Measurements from ENCODE around the gene PIEZO1. TPM values are rescaled to one million over a fixed set of nuclear protein-coding genes. Genes with fewer than 3 reads are reported as not detected.

Gene PIEZO1
- total and polyA plus RNA-seq, 2 donors (not counting 3 experiments of a cell fraction or from before 2014, with no cell fraction given) = 298 to 322 TPM

DNA sequence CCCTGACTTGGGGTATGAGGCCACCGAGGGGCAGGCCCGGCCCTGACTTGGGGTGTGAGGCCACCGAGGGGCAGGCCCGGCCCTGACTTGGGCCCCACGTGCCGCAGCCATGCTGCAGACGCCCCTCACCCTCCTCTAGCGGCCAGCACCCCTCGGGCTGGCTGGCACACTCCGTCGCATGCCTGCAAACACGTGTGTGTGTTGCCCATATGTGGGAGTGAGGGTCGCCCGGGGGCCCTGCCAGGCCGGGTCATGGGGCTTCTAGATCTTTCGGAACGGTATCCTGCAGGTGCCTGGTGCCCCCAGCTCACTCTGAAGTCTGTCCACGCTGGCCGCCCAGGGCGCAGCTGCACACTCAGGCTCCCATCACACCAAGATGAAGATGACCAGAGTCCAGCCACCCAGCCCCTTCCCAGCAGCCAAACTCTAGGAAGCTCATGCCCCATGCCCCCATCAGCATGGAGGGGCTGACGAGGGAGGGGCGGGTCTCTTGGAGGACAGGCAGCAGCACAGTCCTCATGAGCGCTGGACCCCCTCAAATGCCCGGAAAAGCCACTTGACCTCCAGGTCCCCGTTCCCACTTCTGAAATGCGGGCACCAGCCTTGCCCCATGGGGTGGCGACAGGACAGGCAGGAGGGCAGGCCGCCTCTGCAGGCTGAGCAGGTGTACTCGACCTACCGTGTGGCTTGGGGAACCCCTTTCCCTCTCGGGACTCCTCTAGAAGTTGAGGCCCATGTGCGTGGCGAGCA, 44.9 kb downstream of the PIEZO1 start:
- TF ChIP-seq POLR2AphosphoS5 (IDR thresholded peaks at IDR 0.05; ENCODE audit: insufficient read depth, low read depth, low read length) (no peak), MYC (IDR thresholded peaks at IDR 0.05; ENCODE audit: low read depth, low read length) (no peak), FOS (IDR thresholded peaks at IDR 0.05; ENCODE audit: borderline replicate concordance, insufficient read depth, low read length) (no peak), EZH2 (IDR thresholded peaks at IDR 0.05; ENCODE audit: borderline replicate concordance, low read depth, low read length, severe bottlenecking) (no peak), POLR2A (IDR thresholded peaks at IDR 0.05; ENCODE audit: low read depth, low read length) (no peak), MAX (IDR thresholded peaks at IDR 0.05; ENCODE audit: insufficient read depth, insufficient read length) (no peak), JUN (IDR thresholded peaks at IDR 0.05; ENCODE audit: borderline replicate concordance, insufficient read depth, insufficient read length, low read depth) (no peak), GATA2 (IDR thresholded peaks at IDR 0.05; ENCODE audit: insufficient read depth, insufficient read length, low read depth, low read length) (no peak)
- TF ChIP-seq, protein P1, sequence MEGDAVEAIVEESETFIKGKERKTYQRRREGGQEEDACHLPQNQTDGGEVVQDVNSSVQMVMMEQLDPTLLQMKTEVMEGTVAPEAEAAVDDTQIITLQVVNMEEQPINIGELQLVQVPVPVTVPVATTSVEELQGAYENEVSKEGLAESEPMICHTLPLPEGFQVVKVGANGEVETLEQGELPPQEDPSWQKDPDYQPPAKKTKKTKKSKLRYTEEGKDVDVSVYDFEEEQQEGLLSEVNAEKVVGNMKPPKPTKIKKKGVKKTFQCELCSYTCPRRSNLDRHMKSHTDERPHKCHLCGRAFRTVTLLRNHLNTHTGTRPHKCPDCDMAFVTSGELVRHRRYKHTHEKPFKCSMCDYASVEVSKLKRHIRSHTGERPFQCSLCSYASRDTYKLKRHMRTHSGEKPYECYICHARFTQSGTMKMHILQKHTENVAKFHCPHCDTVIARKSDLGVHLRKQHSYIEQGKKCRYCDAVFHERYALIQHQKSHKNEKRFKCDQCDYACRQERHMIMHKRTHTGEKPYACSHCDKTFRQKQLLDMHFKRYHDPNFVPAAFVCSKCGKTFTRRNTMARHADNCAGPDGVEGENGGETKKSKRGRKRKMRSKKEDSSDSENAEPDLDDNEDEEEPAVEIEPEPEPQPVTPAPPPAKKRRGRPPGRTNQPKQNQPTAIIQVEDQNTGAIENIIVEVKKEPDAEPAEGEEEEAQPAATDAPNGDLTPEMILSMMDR (IDR thresholded peaks at IDR 0.05; ENCODE audit: extremely low read depth in 1 of 2, insufficient read depth in 1 of 2, low read depth in 1 of 2, low read length in 2 of 2) = no peak

More for the DNA sequence above, 44.9 kb downstream of the PIEZO1 start:
- POLR2A ChIA-PET = no interaction called here
- Histone ChIP-seq H3K9me3 (replicated peaks; ENCODE audit: control insufficient read depth, insufficient read depth, low read length) (no peaks in the 10 kb centered on the region), H3K36me3 (ENCODE audit: control insufficient read depth in 2 of 2, extremely low read depth in 1 of 2, insufficient read depth in 2 of 2, low read length in 2 of 2) (peaks cover 2 to 41% of the 10 kb centered on the region in 2 experiments), H4K20me1 (replicated peaks; ENCODE audit: control insufficient read depth, extremely low read depth, insufficient read depth, low read length) (no peaks in the 10 kb centered on the region), H2AFZ (ENCODE audit: low read depth, low read length) (no peak overlapping the region), H3K9ac (replicated peaks; ENCODE audit: extremely low read depth, insufficient read depth, low read length) (no peak overlapping the region), H3K27ac (ENCODE audit: insufficient read depth, low read depth, low read length) (no peak overlapping the region), H3K4me3 (replicated peaks in 1 of 3; ENCODE audit: insufficient read depth in 1 of 3, low read depth in 1 of 3, low read length in 3 of 3) (no peak overlapping the region), H3K9me1 (replicated peaks; ENCODE audit: control insufficient read depth, extremely low read depth, insufficient read depth, low read length) (no peaks in the 10 kb centered on the region), H3K27me3 (ENCODE audit: control insufficient read depth in 2 of 2, insufficient read depth in 2 of 2, low read length in 2 of 2) (no peaks in the 10 kb centered on the region), H3K4me1 (ENCODE audit: control insufficient read depth, extremely low read depth, insufficient read depth, low read length) (no peaks in the 10 kb centered on the region), H3K79me2 (ENCODE audit: control insufficient read depth, insufficient read depth, low read length) (peaks cover 14% of the 10 kb centered on the region), H3K4me2 (ENCODE audit: insufficient read depth, low read length) (no peak overlapping the region)
- FAIRE-seq (no peak), DNase-seq (ENCODE audit: low read depth, low spot score) (no peak)
- CTCF ChIA-PET = interaction anchor here (1.5 to 7.3 kb wide), 2 partner anchors 41 to 47 kb away, joined by 4 to 165 read pairs; partner anchors contain the start of gene PIEZO1
- dilution Hi-C loops (cut with MboI; ENCODE audit: extremely low pct_ligation_motif_present, low sequenced_read_pairs) = no loop called here
- no TSS peak for BruUV-seq (replicated peaks)
- intact Hi-C loops (cut with micrococcal nuclease) = no loop called here
